PC-9 (cell line): ENCODE measurements around the gene UNC45B.

Experiments used
- EZH2 ChIP-seq: fragments of 200-600 bp; sonication (generic); IDR thresholded peaks from 2 replicates; pipeline ENCODE4 v1.8.0; 2017; ENCODE audit warnings: antibody characterized with exemption, low read depth
- TF ChIP-seq, protein P1 (sequence below): fragments of 200-600 bp; sonication (generic); conservative IDR thresholded peaks from 2 replicates; pipeline ENCODE4 v1.6.1; 2017; ENCODE audit warnings: mixed run types, antibody characterized with exemption, mild to moderate bottlenecking, moderate library complexity

DNA sequence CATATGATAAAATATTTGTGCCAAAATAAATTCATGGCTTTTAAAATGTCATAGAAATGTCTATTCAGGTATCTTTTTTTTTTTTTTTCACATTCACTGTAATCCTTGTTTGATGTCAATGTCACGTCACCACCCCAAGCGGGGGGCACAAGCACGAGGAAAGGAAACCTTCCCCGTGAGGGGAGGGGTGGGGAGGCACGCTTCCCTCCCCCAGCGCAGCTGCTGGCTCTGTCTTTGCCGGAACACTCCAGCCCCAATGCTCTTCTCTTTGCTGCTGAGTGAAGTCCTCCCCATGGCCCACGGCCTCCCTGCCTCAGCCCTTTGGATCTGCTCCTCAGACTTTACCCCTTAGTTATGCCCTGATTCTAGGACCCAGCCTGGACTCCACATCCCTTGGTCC is 45.1 kb downstream of the UNC45B start:
- TF ChIP-seq EZH2: no peak
- TF ChIP-seq, protein P1, sequence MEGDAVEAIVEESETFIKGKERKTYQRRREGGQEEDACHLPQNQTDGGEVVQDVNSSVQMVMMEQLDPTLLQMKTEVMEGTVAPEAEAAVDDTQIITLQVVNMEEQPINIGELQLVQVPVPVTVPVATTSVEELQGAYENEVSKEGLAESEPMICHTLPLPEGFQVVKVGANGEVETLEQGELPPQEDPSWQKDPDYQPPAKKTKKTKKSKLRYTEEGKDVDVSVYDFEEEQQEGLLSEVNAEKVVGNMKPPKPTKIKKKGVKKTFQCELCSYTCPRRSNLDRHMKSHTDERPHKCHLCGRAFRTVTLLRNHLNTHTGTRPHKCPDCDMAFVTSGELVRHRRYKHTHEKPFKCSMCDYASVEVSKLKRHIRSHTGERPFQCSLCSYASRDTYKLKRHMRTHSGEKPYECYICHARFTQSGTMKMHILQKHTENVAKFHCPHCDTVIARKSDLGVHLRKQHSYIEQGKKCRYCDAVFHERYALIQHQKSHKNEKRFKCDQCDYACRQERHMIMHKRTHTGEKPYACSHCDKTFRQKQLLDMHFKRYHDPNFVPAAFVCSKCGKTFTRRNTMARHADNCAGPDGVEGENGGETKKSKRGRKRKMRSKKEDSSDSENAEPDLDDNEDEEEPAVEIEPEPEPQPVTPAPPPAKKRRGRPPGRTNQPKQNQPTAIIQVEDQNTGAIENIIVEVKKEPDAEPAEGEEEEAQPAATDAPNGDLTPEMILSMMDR: no peak
